Brain microvascular endothelial cell (primary cell): ENCODE results near the gene ELOB.

Experiments used
- DNase-seq: peaks from one replicate; pipeline ENCODE4 v3.0.0-alpha.2; 2020
- H3K27ac ChIP-seq: fragments of 250-450 bp; sonication (Bioruptor Pico); 2 replicates; pipeline ENCODE4 v1.5.1; 2020; ENCODE audit warnings: mild to moderate bottlenecking, moderate library complexity
- H3K27me3 ChIP-seq: fragments of 250-450 bp; sonication (Bioruptor Pico); replicated peaks from 2 replicates; pipeline ENCODE4 v1.5.1; 2020; ENCODE audit warnings: mild to moderate bottlenecking
- H3K36me3 ChIP-seq: fragments of 250-450 bp; sonication (Bioruptor Pico); replicated peaks from 2 replicates; pipeline ENCODE4 v1.5.1; 2020; ENCODE audit warnings: mild to moderate bottlenecking
- H3K4me3 ChIP-seq: 2 replicates; pipeline ENCODE4 v1.5.1; 2011; ENCODE audit warnings: low read depth, mild to moderate bottlenecking, control low read depth, low read length, moderate library complexity
- in situ Hi-C: cut with HindIII; loops from 2 replicates; pipeline ENCODE4 v1.10.0; 2017; ENCODE audit warnings: low sequenced_read_pairs, low pct_ligation_motif_present
- TF ChIP-seq, protein P1 (sequence below): IDR thresholded peaks from 2 replicates; pipeline ENCODE4 v1.5.1; 2011; ENCODE audit warnings: low read depth, mild to moderate bottlenecking, moderate library complexity, low read length, control low read depth, inconsistent platforms; ENCODE audit errors: missing control alignments

Gene ELOB

DNA sequence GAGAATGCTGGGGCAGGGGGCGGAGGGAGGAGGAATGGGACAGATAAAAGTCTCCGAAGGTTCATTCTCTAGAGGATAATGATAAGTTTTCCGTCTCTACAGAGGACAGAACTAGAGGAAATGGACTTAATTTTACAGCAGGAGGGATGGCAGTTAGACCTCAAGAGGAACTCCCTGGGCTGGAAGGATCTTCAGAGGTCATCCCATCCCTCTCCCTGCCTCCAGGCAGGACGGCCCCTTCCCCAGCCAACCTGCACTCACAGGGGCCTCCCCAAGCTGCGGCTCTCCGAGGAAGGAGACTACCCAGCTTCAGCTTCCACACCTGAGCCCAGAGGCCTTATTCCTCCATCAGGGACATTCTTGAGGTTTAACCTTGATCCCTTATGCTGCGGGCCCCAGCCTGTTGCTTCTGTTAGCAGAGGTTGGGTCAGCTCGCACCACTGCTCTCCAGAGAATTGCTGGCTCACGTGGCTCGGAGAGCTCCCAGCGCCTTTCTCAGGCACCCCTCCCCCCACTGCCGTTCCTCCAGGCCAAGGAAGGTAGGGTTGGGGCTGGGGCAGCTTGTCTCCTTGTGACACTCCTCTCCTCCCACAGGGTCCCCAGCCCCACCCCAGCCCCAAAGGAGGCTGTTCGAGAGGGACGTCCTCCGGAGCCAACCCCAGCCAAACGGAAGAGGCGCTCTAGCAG lies 8.5 kb downstream of the ELOB start:
- Histone ChIP-seq H3K36me3 (peaks cover 93% of the 10 kb centered on the region), H3K27me3 (no peaks in the 10 kb centered on the region), H3K27ac (no peak overlapping the region), H3K4me3 (no peak overlapping the region)
- in situ Hi-C loops, result no loop called here
- DNase-seq, result no peak
- TF ChIP-seq, protein P1, sequence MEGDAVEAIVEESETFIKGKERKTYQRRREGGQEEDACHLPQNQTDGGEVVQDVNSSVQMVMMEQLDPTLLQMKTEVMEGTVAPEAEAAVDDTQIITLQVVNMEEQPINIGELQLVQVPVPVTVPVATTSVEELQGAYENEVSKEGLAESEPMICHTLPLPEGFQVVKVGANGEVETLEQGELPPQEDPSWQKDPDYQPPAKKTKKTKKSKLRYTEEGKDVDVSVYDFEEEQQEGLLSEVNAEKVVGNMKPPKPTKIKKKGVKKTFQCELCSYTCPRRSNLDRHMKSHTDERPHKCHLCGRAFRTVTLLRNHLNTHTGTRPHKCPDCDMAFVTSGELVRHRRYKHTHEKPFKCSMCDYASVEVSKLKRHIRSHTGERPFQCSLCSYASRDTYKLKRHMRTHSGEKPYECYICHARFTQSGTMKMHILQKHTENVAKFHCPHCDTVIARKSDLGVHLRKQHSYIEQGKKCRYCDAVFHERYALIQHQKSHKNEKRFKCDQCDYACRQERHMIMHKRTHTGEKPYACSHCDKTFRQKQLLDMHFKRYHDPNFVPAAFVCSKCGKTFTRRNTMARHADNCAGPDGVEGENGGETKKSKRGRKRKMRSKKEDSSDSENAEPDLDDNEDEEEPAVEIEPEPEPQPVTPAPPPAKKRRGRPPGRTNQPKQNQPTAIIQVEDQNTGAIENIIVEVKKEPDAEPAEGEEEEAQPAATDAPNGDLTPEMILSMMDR, result no peak

DNA sequence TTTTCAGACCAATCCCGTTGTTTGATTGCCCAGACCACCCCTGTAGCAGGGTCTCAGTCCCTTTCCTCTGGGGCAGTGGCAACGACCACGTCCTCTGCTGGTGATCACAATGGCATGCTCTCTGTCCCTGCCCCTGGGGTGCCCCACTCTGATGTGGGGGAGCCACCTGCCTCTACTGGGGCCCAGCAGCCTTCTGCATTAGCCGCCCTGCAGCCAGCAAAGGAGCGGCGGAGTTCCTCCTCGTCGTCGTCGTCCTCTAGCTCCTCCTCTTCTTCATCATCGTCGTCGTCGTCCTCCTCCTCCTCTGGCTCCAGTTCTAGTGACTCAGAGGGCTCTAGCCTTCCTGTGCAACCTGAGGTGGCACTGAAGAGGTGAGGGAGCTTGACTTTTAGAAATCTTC lies 9.2 kb downstream of the ELOB start:
- TF ChIP-seq, protein P1, result no peak
- Histone ChIP-seq H3K27ac (no peak overlapping the region), H3K4me3 (no peak overlapping the region), H3K36me3 (peaks cover 93% of the 10 kb centered on the region), H3K27me3 (no peaks in the 10 kb centered on the region)
- in situ Hi-C loops, result no loop called here
- no peak for DNase-seq

DNA sequence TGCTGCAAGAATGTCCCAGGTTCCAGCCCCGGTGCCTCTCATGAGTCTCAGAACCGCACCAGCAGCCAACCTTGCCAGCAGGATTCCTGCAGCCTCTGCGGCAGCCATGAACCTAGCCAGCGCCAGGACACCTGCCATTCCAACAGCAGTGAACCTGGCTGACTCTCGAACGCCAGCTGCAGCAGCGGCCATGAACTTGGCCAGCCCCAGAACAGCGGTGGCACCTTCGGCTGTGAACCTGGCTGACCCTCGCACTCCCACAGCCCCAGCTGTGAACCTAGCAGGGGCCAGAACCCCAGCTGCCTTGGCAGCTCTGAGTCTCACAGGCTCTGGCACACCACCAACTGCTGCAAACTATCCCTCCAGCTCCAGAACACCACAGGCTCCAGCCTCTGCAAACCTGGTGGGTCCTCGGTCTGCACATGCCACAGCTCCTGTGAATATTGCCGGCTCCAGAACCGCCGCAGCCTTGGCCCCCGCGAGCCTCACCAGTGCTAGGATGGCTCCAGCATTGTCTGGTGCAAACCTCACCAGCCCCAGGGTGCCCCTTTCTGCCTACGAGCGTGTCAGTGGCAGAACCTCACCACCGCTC lies 9.8 kb downstream of the ELOB start:
- in situ Hi-C loops, result no loop called here
- no peak overlapping the region for H3K27ac ChIP-seq

DNA sequence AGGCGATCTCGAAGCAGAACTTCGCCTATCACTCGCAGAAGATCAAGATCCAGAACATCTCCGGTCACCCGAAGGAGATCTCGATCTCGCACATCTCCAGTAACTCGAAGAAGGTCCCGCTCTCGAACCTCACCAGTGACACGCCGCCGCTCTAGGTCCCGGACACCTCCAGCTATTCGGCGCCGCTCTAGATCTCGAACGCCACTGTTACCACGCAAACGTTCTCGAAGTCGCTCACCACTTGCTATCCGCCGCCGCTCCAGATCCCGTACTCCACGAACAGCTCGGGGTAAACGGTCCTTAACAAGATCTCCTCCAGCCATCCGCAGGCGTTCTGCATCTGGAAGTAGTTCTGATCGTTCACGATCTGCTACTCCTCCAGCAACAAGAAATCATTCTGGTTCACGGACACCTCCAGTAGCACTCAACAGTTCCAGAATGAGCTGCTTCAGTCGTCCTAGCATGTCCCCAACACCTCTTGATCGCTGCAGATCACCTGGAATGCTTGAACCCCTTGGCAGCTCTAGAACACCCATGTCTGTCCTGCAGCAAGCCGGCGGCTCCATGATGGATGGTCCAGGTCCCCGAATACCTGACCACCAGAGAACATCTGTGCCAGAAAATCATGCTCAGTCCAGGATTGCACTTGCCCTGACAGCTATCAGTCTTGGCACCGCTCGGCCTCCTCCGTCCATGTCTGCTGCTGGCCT lies 10.5 kb downstream of the ELOB start:
- in situ Hi-C loops, result no loop called here
- no peak overlapping the region for H3K27ac ChIP-seq
- no peak for DNase-seq
- peaks cover 97% of the 10 kb centered on the region for H3K36me3 ChIP-seq
- H3K4me3 ChIP-seq, result no peak overlapping the region
- H3K27me3 ChIP-seq, result no peaks in the 10 kb centered on the region
- TF ChIP-seq, protein P1, result no peak

More for the DNA sequence above, 9.8 kb downstream of the ELOB start:
- DNase-seq, result no peak
- H3K27me3 ChIP-seq, result no peaks in the 10 kb centered on the region
- TF ChIP-seq, protein P1, result no peak
- peaks cover 97% of the 10 kb centered on the region for H3K36me3 ChIP-seq
- H3K4me3 ChIP-seq, result no peak overlapping the region

DNA sequence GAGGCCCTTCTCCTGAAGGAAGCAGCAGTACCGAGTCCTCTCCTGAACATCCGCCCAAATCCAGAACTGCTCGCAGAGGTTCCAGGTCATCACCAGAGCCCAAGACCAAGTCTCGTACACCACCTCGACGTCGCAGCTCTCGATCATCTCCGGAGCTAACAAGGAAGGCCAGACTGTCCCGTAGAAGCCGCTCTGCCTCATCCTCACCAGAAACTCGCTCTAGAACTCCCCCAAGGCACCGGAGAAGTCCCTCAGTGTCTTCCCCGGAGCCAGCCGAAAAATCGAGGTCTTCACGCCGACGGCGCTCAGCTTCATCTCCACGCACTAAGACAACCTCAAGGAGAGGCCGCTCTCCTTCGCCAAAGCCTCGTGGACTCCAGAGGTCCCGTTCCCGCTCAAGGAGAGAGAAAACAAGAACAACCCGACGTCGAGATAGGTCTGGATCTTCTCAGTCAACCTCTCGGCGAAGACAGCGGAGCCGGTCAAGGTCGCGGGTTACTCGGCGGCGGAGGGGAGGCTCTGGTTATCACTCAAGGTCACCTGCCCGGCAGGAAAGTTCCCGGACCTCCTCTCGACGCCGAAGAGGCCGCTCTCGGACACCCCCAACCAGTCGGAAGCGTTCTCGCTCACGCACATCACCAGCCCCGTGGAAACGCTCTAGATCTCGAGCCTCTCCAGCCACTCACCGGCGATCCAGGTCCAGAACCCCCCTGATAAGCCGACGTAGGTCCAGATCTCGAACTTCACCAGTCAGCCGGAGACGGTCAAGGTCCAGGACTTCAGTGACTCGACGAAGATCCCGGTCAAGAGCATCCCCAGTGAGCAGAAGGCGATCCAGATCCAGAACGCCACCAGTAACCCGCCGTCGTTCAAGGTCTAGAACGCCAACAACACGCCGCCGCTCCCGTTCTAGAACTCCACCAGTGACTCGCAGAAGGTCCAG lies 11.3 kb downstream of the ELOB start:
- no peak overlapping the region for H3K4me3 ChIP-seq
- DNase-seq, result no peak
- in situ Hi-C loops, result no loop called here
- peaks cover 100% of the 10 kb centered on the region for H3K36me3 ChIP-seq
- H3K27ac ChIP-seq, result no peak overlapping the region
- TF ChIP-seq, protein P1, result no peak
- H3K27me3 ChIP-seq, result no peaks in the 10 kb centered on the region
